ENCODE measurements around the gene SGCD. TPM values are rescaled to one million over a fixed set of nuclear protein-coding genes. Genes with fewer than 3 reads are reported as not detected.

SGCD gene
- total RNA-seq, 1 donor: 0.10 TPM

DNA sequence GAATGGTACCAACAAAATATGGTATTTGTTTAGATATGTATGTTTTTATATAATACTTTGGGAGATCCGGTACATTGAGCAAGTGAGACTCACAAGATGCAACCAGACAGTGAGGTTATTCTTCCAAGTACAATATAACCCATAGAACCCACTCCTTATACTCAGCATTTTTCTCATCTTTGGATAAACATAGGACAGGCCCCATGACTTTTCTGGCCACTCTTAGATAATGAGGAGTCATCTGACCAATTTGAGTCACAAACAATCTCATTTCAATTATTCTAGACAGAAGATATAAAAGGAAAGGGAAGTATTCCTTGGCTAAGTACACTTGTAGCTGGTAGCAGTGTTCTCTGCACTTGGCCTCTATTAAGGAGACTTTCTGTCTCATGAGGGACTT lies 150.2 kb downstream of the SGCD start:
- Histone ChIP-seq H3K4me1 (ENCODE audit: insufficient read depth, low read length) (no peaks in the 10 kb centered on the region), H3K4me3 (ENCODE audit: low read length) (no peak overlapping the region), H3K9me3 (ENCODE audit: low read depth, low read length) (no peaks in the 10 kb centered on the region), H3K27me3 (ENCODE audit: insufficient read depth, low read length) (no peaks in the 10 kb centered on the region)

DNA sequence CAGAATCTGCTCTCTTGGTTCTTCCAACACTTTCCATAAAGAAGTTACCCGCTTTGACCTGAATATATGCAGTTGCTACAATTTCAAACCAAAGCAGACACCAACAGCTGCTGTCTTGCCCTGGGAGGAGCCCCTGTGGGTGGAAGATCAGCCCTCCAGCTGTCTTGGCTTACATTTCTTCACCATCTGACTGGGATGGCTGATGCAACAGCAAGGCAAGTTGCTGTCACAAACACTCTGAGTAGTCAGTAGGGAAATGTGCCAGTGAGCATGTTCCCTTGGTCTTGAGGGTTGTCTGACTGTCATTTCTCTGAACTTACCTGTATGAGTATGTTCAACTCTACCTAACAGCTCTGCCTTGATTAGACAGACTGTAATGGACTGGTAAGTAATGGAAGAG lies 152.9 kb downstream of the SGCD start:
- Histone ChIP-seq H3K4me1 (ENCODE audit: insufficient read depth, low read length) (no peaks in the 10 kb centered on the region), H3K27me3 (ENCODE audit: insufficient read depth, low read length) (no peaks in the 10 kb centered on the region), H3K9me3 (ENCODE audit: low read depth, low read length) (no peaks in the 10 kb centered on the region), H3K4me3 (ENCODE audit: low read length) (no peak overlapping the region)

DNA sequence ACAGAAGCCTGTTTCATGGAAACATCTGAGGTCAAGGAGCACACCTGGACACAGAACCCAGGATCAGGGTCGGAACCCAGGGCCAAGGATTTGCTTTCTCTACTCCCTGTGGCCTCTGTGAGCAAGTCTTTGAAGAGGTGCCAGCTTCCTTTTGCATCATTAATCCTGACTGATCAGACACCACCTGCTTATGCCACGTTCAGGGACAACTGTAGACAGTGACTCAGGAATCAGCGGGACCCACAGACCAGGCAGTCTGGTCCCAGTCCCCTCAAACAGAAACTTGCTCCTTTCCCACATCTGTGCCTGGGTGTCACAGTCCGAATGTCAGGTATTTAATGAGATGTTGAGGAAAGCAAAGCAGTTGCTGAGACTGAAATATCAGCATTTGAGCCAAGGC lies 154.8 kb downstream of the SGCD start:
- Histone ChIP-seq H3K4me1 (ENCODE audit: insufficient read depth, low read length) (no peaks in the 10 kb centered on the region), H3K9me3 (ENCODE audit: low read depth, low read length) (no peaks in the 10 kb centered on the region), H3K4me3 (ENCODE audit: low read length) (no peak overlapping the region), H3K27me3 (ENCODE audit: insufficient read depth, low read length) (no peaks in the 10 kb centered on the region)

DNA sequence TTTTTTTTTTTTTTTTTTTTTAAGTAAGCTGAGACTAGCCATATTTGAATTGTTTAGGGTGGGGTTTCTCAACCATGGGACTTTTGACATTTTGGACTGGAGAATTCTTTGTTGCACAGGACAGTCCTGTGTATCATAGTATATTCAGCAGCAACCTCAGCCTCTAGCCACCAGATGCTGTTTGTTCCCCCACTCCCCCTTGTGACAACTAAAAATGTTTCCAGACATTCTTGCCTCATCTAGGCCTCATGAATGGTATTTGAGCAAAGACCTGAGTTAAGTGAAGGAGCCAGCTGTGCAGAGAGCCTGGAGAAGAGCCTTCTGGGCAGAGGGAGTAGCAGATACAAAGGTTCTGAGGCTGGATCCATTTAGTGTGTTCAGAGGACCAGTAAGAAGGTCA lies 155.9 kb downstream of the SGCD start:
- Histone ChIP-seq H3K4me3 (ENCODE audit: low read length) (no peak overlapping the region), H3K4me1 (ENCODE audit: insufficient read depth, low read length) (no peaks in the 10 kb centered on the region), H3K27me3 (ENCODE audit: insufficient read depth, low read length) (no peaks in the 10 kb centered on the region), H3K9me3 (ENCODE audit: low read depth, low read length) (no peaks in the 10 kb centered on the region)

DNA sequence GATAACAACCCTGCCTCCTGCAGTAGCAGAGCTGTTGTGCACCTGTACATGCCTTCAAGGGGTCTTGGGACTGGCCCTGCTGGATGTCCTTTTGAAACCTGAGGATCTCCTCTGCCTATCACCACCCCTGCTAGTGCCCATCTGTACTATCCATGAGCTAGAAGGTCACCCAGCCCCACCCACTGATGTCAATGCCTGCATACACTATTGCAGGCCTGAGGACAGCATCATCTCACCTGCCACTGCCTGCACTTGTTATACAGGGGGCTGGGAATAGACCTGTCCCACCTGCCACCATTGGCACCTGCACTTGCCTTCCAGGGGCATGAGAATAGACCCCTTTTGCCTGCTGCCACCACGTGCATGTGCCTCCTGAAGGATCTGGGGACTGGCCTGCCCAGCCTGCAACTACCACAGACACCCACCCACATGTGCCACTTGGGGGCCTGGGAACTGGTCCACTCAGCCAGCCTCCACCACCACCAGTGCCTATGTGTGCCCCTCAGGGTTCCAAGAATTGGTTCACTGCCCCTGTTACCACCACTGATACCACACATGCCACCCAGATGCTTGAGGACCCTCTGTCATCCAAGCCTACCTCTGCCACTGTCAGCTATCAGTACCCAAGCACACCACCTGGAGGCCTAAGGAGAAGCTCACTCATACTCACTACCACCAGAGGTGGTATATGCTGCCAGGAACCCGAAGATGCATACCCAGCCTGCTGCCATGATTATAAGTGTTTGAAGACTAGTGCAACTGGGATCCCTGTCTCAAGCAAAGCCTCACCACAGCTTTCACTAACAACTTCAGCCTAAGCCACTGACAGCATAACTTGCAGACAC lies 159.7 kb downstream of the SGCD start:
- H3K27me3 ChIP-seq (ENCODE audit: insufficient read depth, low read length): no peaks in the 10 kb centered on the region
- no peak overlapping the region for H3K4me3 ChIP-seq (ENCODE audit: low read length)
- H3K9me3 ChIP-seq (ENCODE audit: low read depth, low read length): peaks cover 15% of the 10 kb centered on the region
- no peaks in the 10 kb centered on the region for H3K4me1 ChIP-seq (ENCODE audit: insufficient read depth, low read length)

DNA sequence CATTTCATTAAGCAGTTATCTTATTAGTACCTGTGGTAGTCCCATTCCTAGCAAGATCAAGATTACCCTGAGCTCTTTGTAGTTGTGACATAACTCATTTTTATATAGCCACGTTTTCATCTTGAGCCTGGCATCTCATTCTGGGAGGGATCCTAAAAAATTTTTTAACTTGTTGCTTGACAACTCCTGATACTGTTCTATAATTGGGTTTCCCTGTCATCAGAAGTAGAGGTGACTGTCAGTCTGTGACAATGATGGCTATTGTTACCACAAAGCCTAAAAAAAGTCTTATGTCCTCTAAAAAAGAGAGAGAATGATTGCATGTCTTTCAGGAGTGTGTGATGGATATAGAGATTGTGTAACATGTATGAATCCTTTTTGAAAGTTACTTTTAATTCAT lies 164.8 kb downstream of the SGCD start:
- no peaks in the 10 kb centered on the region for H3K27me3 ChIP-seq (ENCODE audit: insufficient read depth, low read length)
- no peaks in the 10 kb centered on the region for H3K4me1 ChIP-seq (ENCODE audit: insufficient read depth, low read length)
- H3K9me3 ChIP-seq (ENCODE audit: low read depth, low read length): peaks cover 15% of the 10 kb centered on the region
- H3K4me3 ChIP-seq (ENCODE audit: low read length): no peak overlapping the region

DNA sequence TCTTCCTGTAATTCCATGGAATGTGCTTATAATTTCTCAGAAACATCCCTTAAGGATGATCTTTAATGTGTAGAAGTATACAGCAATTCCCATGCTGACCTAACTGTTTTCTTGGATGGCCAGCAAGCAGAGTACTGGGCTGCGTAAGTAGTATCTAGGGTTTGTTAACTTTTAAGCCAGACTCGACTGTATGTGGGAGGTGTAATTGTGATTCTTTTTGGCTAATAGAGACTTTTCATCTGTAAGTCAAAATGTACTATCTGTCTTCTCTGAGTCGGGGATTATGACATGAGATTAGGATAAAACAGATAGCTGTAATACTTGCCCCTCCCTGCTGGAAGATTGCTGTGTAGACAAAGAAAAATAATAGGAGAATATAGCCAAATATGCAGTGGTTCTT lies 169.3 kb downstream of the SGCD start:
- Histone ChIP-seq H3K4me1 (ENCODE audit: insufficient read depth, low read length) (no peaks in the 10 kb centered on the region), H3K4me3 (ENCODE audit: low read length) (no peak overlapping the region), H3K9me3 (ENCODE audit: low read depth, low read length) (no peaks in the 10 kb centered on the region), H3K27me3 (ENCODE audit: insufficient read depth, low read length) (no peaks in the 10 kb centered on the region)

DNA sequence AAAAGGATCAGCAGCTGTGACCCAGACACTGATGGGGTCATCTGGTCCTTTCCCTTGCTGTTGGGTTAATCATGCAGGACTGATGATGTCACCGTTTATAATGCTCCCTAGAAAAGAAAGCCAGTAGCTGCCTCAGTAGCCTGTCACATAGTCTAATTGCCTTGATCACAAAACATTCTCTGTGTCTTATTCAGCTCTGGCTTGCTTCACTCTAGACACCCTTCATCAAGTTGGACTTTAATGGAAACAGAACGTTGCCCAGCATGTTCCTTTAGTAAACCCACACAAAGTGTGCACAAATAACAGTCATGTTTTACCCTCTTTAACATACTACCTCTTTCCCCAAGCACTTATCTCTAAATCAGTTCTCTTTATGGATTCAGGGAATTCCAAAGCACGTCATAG lies 170.8 kb downstream of the SGCD start:
- no peaks in the 10 kb centered on the region for H3K27me3 ChIP-seq (ENCODE audit: insufficient read depth, low read length)
- H3K4me3 ChIP-seq (ENCODE audit: low read length): no peak overlapping the region
- no peaks in the 10 kb centered on the region for H3K9me3 ChIP-seq (ENCODE audit: low read depth, low read length)
- no peaks in the 10 kb centered on the region for H3K4me1 ChIP-seq (ENCODE audit: insufficient read depth, low read length)

DNA sequence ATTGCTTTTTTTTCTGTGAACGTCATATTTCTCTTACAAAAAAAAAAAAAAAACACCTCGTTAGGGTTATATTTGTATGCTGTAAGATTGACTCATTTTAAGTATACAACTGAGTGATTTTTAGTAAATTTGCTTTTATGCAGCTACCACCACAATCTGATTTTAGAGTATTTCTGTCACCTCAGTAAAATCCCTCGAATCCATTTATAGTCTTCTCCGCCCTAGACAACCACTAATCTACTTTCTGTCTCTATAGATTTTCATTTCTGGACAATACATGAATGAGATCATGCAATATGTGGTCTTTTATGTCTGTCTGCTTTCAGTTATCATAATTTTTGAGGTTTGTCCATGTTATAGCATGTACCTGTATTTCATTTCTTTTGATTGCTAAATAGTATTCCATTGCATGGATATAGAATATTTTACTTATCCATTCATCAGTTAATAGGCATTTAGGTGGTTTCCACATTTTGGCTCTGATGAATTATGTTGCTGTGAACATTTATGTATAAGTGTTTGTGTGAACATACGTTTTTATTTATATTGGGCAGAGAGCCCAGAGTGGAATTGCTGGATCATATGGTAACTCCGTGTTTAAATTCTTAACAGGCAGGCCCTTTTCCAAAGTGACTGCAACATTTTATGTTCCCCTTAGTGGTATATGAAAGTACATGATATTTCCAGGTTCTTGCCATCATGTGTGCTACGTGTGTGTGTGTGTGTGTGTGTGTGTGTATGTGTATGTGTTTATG lies 171.4 kb downstream of the SGCD start:
- H3K4me3 ChIP-seq (ENCODE audit: low read length): no peak overlapping the region
- no peaks in the 10 kb centered on the region for H3K27me3 ChIP-seq (ENCODE audit: insufficient read depth, low read length)
- H3K9me3 ChIP-seq (ENCODE audit: low read depth, low read length): no peaks in the 10 kb centered on the region
- no peaks in the 10 kb centered on the region for H3K4me1 ChIP-seq (ENCODE audit: insufficient read depth, low read length)

DNA sequence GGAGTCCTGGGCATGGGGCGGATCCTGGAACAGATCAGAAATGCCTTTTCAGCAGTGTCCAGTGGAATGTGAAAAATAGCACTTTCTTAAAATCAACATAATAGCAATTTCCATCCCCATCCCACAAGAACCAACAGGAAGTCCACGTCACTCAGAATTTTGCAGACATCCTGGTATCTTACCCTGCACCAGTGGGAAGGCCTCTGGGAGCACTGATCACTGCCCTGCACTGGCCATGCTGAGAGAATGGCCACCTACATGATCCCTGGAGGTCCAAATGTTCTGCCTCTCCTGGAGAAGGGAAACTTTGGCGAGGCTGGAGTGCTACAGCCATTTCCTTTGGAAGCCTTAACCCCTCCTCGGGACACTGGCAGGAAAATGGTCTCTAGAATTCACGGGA lies 173.8 kb downstream of the SGCD start:
- H3K4me1 ChIP-seq (ENCODE audit: insufficient read depth, low read length): no peaks in the 10 kb centered on the region
- H3K9me3 ChIP-seq (ENCODE audit: low read depth, low read length): no peaks in the 10 kb centered on the region
- H3K4me3 ChIP-seq (ENCODE audit: low read length): no peak overlapping the region
- no peaks in the 10 kb centered on the region for H3K27me3 ChIP-seq (ENCODE audit: insufficient read depth, low read length)

DNA sequence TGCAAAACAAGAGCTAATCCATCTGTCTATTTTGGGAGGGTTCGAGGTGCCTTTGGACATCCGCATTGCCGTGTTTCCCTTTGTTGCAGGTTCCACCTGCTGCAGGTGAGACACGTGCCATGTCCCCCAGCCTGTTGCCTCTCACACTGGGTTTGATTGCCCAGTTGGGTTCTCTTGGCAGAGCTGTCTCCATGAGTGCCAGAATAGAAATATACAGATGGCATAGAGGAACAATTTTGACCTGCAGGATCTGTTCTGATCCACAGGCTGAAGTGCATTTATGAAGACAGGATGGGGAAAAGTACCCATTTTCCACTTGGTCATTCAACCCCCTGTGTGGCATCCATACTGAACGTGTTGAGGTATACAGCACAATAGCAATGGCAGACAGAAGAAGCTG lies 178.1 kb downstream of the SGCD start:
- no peaks in the 10 kb centered on the region for H3K4me1 ChIP-seq (ENCODE audit: insufficient read depth, low read length)
- no peaks in the 10 kb centered on the region for H3K27me3 ChIP-seq (ENCODE audit: insufficient read depth, low read length)
- H3K4me3 ChIP-seq (ENCODE audit: low read length): no peak overlapping the region
- no peaks in the 10 kb centered on the region for H3K9me3 ChIP-seq (ENCODE audit: low read depth, low read length)

DNA sequence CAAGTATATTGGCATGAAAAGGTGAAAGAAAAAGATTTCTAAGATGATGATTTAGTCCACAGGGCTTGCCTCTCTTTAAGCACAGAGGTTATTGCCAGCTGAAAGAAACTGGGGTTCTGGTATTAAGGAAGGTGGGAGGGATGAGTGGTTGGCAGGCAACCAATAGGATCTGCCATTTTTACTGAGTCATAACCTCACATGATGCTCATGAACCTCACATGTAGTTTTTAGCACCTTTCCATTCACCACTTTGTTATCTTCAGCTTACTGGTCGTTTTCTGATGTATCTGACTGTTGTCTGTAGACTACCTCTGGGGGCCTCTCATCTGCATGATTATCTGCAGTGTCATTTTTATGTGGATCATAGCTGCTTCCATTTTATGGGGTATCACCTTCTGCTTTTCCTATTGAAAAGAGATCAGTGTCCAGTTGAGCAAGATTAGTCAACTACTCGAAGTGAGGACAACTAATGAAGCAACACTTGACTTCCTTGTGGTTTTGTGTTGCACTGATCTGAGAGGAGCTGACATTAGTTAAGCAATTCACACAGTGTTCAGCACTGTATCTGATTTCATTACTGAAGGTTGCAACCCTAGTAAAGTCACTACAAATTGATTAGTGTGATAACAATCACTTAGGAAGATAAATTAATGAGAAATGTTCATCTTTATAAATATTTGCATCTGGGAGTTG lies 186.3 kb downstream of the SGCD start:
- Histone ChIP-seq H3K9me3 (ENCODE audit: low read depth, low read length) (no peaks in the 10 kb centered on the region), H3K4me3 (ENCODE audit: low read length) (no peak overlapping the region), H3K27me3 (ENCODE audit: insufficient read depth, low read length) (no peaks in the 10 kb centered on the region), H3K4me1 (ENCODE audit: insufficient read depth, low read length) (no peaks in the 10 kb centered on the region)

DNA sequence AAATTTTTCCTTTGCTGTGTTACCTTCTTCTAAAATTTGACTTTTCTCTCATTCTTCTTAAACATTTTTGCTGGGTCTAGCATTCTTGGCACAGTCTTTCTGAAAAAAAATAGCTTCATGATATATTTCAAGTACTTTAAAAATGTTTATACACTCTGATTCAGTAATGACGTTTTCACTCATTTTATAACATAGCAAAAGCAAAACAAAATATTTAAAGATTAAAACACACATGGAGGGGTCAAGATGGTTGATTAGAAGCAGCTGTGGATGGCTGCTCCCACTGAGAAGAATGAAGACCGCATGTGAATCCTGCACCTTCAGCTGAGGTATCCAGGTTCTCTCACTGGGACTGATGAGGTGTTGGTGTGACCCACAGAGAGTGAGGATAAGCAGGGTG lies 188.2 kb downstream of the SGCD start:
- H3K4me1 ChIP-seq (ENCODE audit: insufficient read depth, low read length): no peaks in the 10 kb centered on the region

DNA sequence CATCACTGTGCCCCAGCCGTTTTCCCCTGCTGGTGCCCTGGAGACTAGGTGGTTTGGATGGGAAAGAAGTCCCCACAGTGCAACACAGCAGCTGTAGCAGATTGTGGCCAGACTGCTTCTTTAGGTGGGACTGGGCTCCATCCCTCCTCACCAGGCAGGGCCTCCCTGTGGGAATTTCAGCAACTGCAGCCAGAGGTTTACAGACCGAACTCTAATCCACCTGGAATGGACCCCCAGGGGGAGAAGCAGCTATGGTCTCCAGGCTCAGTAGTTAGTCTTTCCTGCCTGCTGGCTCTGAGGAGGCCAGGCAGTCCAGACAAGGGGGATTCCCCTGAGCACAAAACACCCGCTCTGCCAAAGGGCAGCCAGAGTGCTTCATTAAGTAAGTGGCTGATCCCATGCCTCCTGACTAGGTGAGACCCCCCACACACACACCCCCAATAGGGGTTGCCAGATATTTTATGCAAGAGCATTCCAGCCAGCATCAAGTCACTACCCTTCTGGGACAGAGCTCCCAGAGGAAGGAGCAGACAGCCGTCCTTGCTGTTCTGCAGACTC lies 188.9 kb downstream of the SGCD start:
- Histone ChIP-seq H3K9me3 (ENCODE audit: low read depth, low read length) (no peaks in the 10 kb centered on the region), H3K27me3 (ENCODE audit: insufficient read depth, low read length) (no peaks in the 10 kb centered on the region), H3K4me1 (ENCODE audit: insufficient read depth, low read length) (no peaks in the 10 kb centered on the region), H3K4me3 (ENCODE audit: low read length) (no peak overlapping the region)

More for the DNA sequence above, 188.2 kb downstream of the SGCD start:
- no peak overlapping the region for H3K4me3 ChIP-seq (ENCODE audit: low read length)
- no peaks in the 10 kb centered on the region for H3K27me3 ChIP-seq (ENCODE audit: insufficient read depth, low read length)
- no peaks in the 10 kb centered on the region for H3K9me3 ChIP-seq (ENCODE audit: low read depth, low read length)
